Body of pancreas (tissue), 4 donors: ENCODE results near the gene GLRA1. TPM values are rescaled to one million over a fixed set of nuclear protein-coding genes. Genes with fewer than 3 reads are reported as not detected.

ENCODE experiments used
- ATAC-seq: fragments of 150-250 bp; one replicate; pipeline ENCODE4 v1.9.1; 2016
- DNase-seq, 4 donors: peaks; one replicate each; pipeline ENCODE4 v3.0.0-alpha.2; 2019
- H3K27ac ChIP-seq, 4 donors: fragments of 200-600 bp; sonication (generic); 1 replicate in 3 of 4; 2 replicates in 1 of 4; pipeline versions ENCODE4 v1.5.1 to v1.6.1; 2016 to 2019; ENCODE audit warnings: mild to moderate bottlenecking in 1 of 4, mixed read lengths in 1 of 4, moderate library complexity in 1 of 4
- H3K27me3 ChIP-seq, 2 donors: fragments of 200-600 bp; sonication (generic); one replicate each; pipeline ENCODE4 v1.6.0; 2016; ENCODE audit warnings: mild to moderate bottlenecking in 1 of 2
- H3K36me3 ChIP-seq, 2 donors: fragments of 200-600 bp; sonication (generic); replicated peaks in 1 of 2; 2 replicates each; pipeline ENCODE4 v1.5.1; 2016; ENCODE audit warnings: low read depth in 2 of 2; ENCODE audit not compliant: insufficient read depth in 1 of 2
- H3K4me1 ChIP-seq: fragments of 200-600 bp; sonication (generic); one replicate; pipeline ENCODE4 v1.6.0; 2016
- H3K4me3 ChIP-seq, 2 donors: fragments of 200-600 bp; sonication (generic); 1 replicate in 1 of 2; 2 replicates in 1 of 2; pipeline ENCODE4 v1.5.1; 2016 to 2019
- H3K9me3 ChIP-seq, 3 donors: fragments of 200-600 bp; sonication (generic); 1 replicate in 2 of 3; 2 replicates in 1 of 3; pipeline ENCODE4 v1.5.1; 2016
- POLR2A ChIP-seq, 3 donors: fragments of 450-650 bp; IDR thresholded peaks; one replicate each; pipeline ENCODE4 v1.6.1; 2016; ENCODE audit warnings: antibody characterized with exemption in 3 of 3, mild to moderate bottlenecking in 2 of 3
- WGBS, 2 donors: methylation state at CpG; one replicate each; pipeline ENCODE4 v1.1.5; 2017; 5-methylcytosine and 5-hydroxymethylcytosine counted together
- intact Hi-C: fragments of 100-400 bp; cut with DNase I; formaldehyde crosslinking; loops from one replicate; pipeline ENCODE4 v1.15.1; 2023
- total RNA-seq, 2 donors: library from RNA; depleted of rRNA; stranded (reverse); fragments of >200 nt; gene quantifications; one replicate each; pipeline ENCODE4 v1.1.0, GENCODE V29; 2016
- TF ChIP-seq, protein P1 (sequence below), 7 experiments: fragments of 450-650 bp in 4 of 7; fragments of 200-600 bp in 3 of 7; sonication (generic) in 3 of 7; IDR thresholded peaks; one replicate each; pipeline ENCODE4 v1.5.1; 2016 to 2019; ENCODE audit warnings: antibody characterized with exemption in 7 of 7

GLRA1 gene
- total RNA-seq, 2 donors from 2014 or later = not detected

DNA sequence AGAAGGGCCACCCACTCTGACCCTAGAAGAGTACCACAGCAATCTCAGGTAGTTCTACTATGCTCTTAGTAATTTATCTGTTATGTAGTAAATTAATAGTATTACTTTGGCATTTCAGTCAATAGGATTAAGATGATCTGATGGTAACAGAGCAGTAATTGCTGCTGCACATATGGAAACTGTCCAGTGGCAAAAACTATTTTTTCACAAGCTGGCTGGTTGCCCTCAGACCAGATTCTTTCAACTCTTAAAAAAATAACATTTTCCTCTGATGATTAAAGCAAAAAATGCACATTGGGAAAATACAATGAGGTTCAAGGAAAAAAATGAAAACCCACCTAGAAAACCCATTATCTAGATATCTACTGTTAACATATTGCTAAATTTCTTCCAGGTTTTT is 19.7 kb downstream of the GLRA1 start:
- intact Hi-C loops = no loop called here
- no peak for DNase-seq
- no peak for TF ChIP-seq POLR2A (IDR thresholded peaks at IDR 0.05)
- TF ChIP-seq, protein P1, sequence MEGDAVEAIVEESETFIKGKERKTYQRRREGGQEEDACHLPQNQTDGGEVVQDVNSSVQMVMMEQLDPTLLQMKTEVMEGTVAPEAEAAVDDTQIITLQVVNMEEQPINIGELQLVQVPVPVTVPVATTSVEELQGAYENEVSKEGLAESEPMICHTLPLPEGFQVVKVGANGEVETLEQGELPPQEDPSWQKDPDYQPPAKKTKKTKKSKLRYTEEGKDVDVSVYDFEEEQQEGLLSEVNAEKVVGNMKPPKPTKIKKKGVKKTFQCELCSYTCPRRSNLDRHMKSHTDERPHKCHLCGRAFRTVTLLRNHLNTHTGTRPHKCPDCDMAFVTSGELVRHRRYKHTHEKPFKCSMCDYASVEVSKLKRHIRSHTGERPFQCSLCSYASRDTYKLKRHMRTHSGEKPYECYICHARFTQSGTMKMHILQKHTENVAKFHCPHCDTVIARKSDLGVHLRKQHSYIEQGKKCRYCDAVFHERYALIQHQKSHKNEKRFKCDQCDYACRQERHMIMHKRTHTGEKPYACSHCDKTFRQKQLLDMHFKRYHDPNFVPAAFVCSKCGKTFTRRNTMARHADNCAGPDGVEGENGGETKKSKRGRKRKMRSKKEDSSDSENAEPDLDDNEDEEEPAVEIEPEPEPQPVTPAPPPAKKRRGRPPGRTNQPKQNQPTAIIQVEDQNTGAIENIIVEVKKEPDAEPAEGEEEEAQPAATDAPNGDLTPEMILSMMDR (IDR thresholded peaks at IDR 0.05) = no peak

DNA sequence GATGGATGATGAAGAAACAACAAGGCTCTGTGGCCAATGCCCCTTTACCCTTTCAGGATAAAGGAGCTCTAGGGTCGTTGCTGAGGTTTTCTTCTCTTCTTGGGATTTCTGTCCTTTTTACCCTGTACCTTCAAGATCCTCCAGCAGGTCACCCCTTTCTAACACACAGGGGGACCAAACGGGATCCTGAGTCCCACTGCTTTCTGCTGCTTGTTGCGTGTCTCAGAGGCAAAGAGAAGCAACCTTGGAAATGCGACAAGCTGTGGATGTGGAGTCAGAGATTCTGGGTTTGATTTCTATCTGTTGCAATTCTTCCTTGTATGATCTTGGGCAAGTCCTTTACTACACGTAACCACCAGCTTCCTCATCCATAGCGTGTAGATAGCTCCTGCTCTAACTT is 20.5 kb downstream of the GLRA1 start:
- TF ChIP-seq, protein P1 (IDR thresholded peaks at IDR 0.05) = no peak
- no peak for TF ChIP-seq POLR2A (IDR thresholded peaks at IDR 0.05)
- no peak for DNase-seq
- Histone ChIP-seq H3K27me3 (no peaks in the 10 kb centered on the region), H3K9me3 (no peaks in the 10 kb centered on the region), H3K36me3 (no peaks in the 10 kb centered on the region), H3K4me3 (no peak overlapping the region), H3K4me1 (no peaks in the 10 kb centered on the region), H3K27ac (no peak overlapping the region)
- WGBS, 2 donors = 44 to 47% methylated on average over 6 of the region's 6 CpGs
- intact Hi-C loops = no loop called here
- ATAC-seq = no peak

More for the DNA sequence above, 19.7 kb downstream of the GLRA1 start:
- no peak for ATAC-seq
- Histone ChIP-seq H3K27me3 (no peaks in the 10 kb centered on the region), H3K9me3 (no peaks in the 10 kb centered on the region), H3K27ac (no peak overlapping the region), H3K36me3 (no peaks in the 10 kb centered on the region), H3K4me3 (no peak overlapping the region), H3K4me1 (no peaks in the 10 kb centered on the region)

DNA sequence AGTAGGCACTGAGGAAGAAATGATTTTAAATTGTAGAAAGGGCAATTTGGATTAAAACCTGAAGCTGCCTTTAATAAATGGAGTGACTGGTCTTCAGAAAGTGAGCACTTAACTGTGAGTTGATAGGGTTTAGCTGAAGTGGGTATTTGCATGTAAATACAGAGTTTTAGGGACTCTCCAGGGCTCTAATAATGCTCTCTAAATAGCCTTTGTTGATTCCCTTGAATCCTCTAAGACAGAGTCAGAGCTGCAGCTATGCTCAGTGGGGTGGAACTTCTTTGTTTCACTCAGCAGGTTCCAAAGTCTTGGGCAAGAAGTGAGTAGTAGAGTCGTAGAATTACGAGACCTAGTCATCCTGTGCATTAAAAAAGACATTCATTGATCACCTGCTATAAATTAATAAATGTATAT is 21.4 kb downstream of the GLRA1 start:
- ATAC-seq (no peak), DNase-seq (no peak)
- TF ChIP-seq, protein P1 (IDR thresholded peaks at IDR 0.05) = no peak
- no peak for TF ChIP-seq POLR2A (IDR thresholded peaks at IDR 0.05)
- H3K4me1 ChIP-seq = no peaks in the 10 kb centered on the region
- H3K27me3 ChIP-seq = no peaks in the 10 kb centered on the region
- no peaks in the 10 kb centered on the region for H3K9me3 ChIP-seq
- H3K27ac ChIP-seq = no peak overlapping the region
- WGBS, 2 donors = 35 to 44% methylated on average over 2 of the region's 2 CpGs
- H3K36me3 ChIP-seq = no peaks in the 10 kb centered on the region
- intact Hi-C loops = no loop called here
- no peak overlapping the region for H3K4me3 ChIP-seq

DNA sequence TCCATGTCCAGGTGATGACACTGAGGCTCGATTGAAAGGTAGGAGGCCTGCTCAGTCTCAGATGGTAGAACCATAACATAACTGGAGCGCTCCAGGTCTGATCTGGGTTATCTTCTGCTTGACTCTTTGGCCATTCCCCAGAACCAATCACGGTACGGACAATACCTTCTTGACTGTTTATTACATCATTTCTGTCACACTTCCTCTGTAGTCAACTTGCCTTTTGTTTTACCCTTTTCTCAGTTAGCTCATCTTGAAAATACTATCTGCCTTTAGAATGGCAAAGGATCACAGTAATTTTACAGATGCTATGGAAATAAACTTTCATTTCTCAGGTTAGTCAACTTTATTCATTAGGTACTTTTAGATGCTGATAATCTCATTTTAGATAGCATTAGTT is 22.4 kb downstream of the GLRA1 start:
- no peaks in the 10 kb centered on the region for H3K36me3 ChIP-seq
- intact Hi-C loops = no loop called here
- H3K27me3 ChIP-seq = no peaks in the 10 kb centered on the region
- 60 to 81% methylated on average over 4 of the region's 4 CpGs for WGBS, 2 donors
- H3K4me1 ChIP-seq = no peaks in the 10 kb centered on the region
- no peak overlapping the region for H3K4me3 ChIP-seq
- ATAC-seq (no peak), DNase-seq (no peak)
- H3K27ac ChIP-seq = no peak overlapping the region
- H3K9me3 ChIP-seq = no peaks in the 10 kb centered on the region
- TF ChIP-seq, protein P1 (IDR thresholded peaks at IDR 0.05) = no peak
- TF ChIP-seq POLR2A (IDR thresholded peaks at IDR 0.05) = no peak

DNA sequence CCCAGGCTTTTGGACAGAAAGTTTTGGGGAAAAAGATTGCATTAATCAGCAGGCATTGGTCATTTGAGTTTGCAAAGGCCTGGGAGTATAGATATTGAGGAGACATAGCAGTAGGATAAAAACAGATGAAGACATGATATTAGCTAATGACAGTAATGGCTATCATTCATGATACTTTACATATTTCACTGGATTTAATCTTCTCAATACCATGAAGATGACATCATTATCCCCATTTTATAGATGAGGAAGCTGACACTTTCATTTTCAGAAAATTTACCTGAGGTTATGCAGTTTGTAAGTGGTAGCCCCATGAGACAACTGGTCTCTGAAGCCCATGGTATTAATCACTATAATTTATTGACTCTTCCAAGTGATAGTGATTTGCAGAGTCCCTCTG is 23.0 kb downstream of the GLRA1 start:
- H3K36me3 ChIP-seq = no peaks in the 10 kb centered on the region
- no peak for ATAC-seq

More for the DNA sequence above, 23.0 kb downstream of the GLRA1 start:
- no peak for TF ChIP-seq POLR2A (IDR thresholded peaks at IDR 0.05)
- TF ChIP-seq, protein P1 (IDR thresholded peaks at IDR 0.05) = no peak
- no peak for DNase-seq
- intact Hi-C loops = no loop called here
- no peaks in the 10 kb centered on the region for H3K9me3 ChIP-seq
- no peak overlapping the region for H3K27ac ChIP-seq
- H3K4me1 ChIP-seq = no peaks in the 10 kb centered on the region
- no peak overlapping the region for H3K4me3 ChIP-seq
- no peaks in the 10 kb centered on the region for H3K27me3 ChIP-seq
